H7 (cell line): ENCODE results near the gene NFIC. TPM values are rescaled to one million over a fixed set of nuclear protein-coding genes. Genes with fewer than 3 reads are reported as not detected.

Experiments
- DNase-seq: peaks from one replicate; pipeline ENCODE4 v3.0.0; 2012
- H3K27me3 ChIP-seq: 2 replicates; pipeline ENCODE4 v1.6.0; 2011; ENCODE audit warnings: mild to moderate bottlenecking, low read length; ENCODE audit not compliant: control insufficient read depth, insufficient read depth
- H3K36me3 ChIP-seq: replicated peaks from 2 replicates; pipeline ENCODE4 v1.5.1; 2011; ENCODE audit warnings: low read length; ENCODE audit not compliant: control insufficient read depth, insufficient read depth
- H3K4me3 ChIP-seq: 2 replicates; pipeline ENCODE4 v1.5.1; 2011; ENCODE audit warnings: low read depth, mild to moderate bottlenecking, control low read depth, low read length, moderate library complexity; ENCODE audit not compliant: insufficient read depth
- total RNA-seq: library from RNA; depleted of rRNA; stranded (reverse); fragments of >200 nt; shearing (Covaris generic); gene quantifications from 2 replicates; pipeline ENCODE4 v1.2.3, GENCODE V29; 2014

Gene NFIC
- total RNA-seq, 1 experiment from 2014 or later, result 1.7 TPM

DNA sequence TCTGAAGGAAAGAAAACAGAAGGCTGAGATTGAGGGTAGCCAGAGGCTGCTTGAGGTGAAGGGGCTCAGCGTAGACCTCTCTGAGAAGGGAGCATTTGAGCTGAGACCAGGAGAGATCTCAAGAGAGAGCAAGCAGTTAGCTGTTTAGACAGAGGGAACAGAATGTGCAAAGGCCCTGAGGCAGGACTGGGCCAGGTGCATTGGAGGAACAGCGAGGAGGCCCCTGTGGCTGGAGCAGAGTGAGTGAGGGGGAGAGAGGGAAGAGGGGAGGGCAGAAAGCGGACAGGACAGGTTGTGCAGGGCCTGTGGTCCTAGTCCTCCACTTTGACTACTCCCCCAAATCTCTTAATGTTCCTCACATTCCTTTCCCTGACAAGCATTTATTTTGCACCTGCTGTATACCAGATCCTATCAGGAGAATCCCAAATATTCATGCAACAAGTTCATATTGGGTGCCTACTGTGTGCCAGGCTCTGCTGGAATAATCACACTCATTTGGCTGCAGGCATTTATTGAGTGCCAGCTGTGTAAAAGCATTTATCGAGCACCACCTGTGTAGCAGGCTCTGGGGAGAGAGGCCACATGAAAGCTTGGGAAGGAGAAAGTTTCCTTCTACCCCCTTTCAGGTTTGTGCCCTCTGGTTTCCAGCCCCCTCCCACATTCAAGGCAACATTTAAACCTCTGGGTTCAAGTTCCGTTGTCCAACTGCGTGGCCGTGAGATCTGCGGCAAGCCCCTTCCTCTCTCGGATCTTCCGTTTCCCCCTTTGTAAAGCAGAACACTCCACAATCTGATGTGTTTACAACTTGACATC is 36.5 kb downstream of the NFIC start:
- H3K27me3 ChIP-seq, result no peaks in the 10 kb centered on the region; the same call in 1 of the 2 replicates
- H3K36me3 ChIP-seq, result no peaks in the 10 kb centered on the region
- no peak for DNase-seq
- H3K4me3 ChIP-seq, result no peak overlapping the region

DNA sequence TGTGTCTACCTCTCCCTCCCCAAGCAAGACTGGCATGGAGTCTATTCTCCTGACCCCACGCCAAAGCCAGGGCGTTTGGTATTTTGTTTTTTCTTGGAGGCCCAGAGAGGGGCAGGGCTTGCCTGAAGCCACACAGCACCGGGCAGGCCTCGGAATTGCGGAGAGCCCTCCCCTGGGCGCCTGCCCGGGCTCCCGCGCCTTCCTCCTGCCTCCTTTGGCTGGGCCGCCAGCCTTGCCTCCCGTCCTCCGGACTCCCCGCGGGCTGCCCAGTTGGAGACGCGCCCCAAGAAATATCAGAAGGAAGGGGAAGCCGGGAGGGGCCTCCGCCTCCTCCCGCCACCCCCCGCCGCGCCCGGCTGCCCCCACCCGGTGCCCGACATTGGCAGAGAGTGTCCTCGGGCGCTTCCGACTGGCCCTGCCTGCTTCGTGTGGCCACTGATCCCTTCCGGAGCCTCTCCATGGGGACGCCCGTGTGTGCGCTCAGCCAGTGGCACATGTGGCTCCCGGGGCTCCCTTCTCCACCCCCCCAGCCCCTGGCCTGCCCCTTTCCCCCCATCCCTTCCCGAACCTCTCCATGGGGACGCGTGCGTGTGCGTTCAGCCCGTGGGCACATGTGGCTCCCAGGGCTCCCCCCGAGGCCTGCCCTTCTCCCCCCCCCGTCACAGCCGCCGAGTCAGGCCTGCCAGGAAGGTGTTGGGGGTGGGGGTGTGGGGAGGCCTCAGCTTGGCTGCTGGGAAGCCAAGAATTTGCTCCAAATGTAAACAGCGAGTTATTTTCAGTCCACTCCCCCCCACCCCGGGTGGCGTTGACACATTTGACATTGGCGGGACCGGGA is 37.3 kb downstream of the NFIC start:
- Histone ChIP-seq H3K27me3 (no peaks in the 10 kb centered on the region; the same call in 1 of the 2 replicates), H3K36me3 (no peaks in the 10 kb centered on the region), H3K4me3 (no peak overlapping the region)
- DNase-seq, result peak; percentile 70

DNA sequence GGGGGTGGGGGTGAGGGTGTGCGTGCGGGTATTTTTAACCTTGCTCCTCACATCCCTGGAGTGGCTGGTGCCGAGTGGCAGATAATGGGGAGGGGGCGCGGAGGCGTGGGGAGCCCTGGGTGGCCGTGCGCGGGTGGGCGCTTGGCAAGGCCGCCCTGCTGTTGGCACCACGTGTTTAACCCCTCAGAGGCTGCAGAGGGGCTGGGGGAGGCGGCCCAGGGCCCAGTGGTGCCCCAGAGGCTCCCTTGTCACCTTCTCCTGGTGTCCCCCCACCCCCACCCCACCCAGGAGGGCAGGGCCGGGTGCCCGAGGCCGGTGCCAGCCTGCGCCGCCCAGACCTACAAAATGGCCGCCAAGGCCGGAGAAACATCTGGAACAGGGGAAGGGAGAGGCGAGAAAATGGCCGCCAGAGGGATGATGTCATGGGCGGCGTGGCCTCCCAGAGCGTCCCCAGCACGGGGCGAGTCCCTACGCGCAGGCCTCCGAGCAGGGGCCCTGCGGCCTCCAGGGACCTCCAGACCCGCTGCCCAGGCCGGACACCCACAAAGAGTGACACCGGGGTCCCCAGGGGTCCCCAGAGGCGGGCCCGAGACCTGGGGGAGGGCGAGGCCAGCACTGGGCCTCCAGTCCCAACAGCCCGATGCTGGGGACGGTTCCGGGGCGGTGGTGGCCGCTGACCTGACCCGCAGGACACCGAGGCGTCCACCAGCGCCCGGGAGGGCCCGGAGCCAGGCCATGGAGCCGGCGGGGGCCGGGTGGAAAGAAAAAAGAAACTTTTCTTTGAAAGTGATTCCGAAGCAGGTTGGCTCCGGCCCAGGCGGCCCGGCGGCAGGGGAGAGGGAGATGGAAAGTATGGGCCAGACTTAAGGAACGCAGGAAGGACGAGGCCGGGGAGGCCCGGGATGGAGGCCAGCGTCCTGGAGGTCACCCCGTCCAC is 38.2 kb downstream of the NFIC start:
- Histone ChIP-seq H3K36me3 (no peaks in the 10 kb centered on the region), H3K4me3 (no peak overlapping the region), H3K27me3 (no peaks in the 10 kb centered on the region)
- DNase-seq, result peak; percentile 77

DNA sequence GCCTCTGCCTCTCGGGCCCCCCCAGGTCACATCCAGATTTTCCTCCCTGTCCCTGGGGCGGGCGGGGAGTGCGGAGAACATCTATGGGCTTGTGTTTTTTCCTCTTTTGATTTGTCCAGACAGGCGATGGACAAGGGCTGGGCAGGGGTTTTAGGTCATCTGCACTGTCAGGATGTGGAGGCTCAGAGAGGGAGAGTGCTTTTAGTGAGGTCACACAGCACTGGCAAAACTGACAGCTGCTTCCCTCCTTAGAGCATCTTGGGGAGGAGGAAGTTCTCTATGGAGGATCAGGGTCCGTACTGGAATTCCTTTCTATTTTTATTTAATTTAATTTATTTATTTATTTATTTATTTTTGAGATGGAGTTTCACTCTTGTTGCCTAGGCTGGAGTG is 38.9 kb downstream of the NFIC start:
- no peak for DNase-seq
- H3K36me3 ChIP-seq, result no peaks in the 10 kb centered on the region
- H3K4me3 ChIP-seq, result no peak overlapping the region
- H3K27me3 ChIP-seq, result no peaks in the 10 kb centered on the region

DNA sequence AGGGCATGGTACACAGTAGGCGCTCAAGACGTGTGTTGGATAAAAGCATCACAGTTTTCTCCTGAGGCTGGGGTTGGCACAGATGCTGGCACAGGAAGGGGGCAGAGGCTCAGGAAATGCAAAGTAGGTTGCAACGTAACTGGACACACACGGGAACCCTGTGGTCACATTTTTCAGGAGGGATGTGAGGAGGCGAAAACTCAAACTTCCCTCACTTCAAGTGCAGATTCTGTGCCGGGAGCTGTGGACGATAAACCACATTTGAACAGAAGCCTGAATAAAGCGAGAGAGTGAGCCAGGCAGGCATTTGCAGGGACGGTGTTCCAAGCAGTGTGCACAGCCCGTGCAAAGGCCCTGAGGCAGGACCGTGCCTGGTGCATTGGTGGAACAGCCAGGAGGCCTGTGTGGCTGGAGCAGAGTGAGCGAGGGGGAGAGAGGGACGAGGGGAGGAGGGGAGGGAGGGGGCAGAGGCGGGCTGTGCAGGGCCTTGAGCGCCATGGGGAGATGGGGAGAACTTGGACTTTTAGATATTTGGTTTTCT is 40.3 kb downstream of the NFIC start:
- Histone ChIP-seq H3K27me3 (no peaks in the 10 kb centered on the region), H3K36me3 (no peaks in the 10 kb centered on the region), H3K4me3 (no peak overlapping the region)
- peak; percentile 29 for DNase-seq

DNA sequence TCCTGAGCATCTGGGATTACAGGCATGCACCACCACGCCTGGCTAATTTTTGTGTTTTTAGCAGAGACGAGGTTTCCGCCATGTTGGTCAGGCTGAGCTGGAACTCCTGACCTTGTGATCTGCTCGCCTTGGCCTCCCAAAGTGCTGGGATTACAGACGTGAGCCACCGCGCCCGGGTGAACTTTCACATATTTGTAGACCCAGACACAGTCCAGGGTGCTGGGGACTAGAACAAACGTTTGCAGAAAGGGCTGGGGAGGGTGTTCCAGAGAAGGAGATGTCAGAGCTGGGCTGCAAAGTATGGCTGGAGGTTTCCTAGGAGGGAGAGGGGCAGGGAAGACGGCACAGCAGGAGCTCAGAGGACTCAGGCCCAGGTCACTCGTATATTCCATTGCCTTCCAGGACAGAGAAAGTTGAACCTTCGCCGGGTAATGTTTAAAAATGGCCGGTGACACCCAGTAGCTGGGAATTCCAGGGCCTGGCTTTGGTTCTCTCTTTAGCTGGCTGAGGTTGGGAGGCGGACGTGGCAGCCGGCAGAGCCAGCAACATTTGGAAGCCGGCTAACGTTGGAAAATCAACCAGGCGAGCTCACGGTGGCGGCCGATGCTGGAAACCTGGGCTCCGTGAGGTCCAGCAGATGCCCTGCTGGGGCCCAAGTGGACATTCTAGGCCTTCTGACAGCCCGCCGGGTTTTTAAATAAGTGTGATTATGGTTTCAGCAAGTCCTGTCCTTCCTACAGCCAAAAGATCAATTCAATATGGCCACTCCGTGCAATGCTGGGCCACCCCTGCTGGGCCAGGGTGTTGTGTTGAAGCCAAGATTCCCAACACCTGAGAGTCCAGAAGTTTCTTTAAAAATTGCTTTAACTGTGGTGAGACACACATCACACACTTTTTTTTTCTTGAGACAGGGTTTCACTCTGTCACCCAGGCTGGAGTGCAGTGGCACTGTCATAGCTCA is 41.5 kb downstream of the NFIC start:
- H3K36me3 ChIP-seq, result no peaks in the 10 kb centered on the region
- H3K4me3 ChIP-seq, result no peak overlapping the region
- DNase-seq, result peak; percentile 64
- H3K27me3 ChIP-seq, result no peaks in the 10 kb centered on the region

DNA sequence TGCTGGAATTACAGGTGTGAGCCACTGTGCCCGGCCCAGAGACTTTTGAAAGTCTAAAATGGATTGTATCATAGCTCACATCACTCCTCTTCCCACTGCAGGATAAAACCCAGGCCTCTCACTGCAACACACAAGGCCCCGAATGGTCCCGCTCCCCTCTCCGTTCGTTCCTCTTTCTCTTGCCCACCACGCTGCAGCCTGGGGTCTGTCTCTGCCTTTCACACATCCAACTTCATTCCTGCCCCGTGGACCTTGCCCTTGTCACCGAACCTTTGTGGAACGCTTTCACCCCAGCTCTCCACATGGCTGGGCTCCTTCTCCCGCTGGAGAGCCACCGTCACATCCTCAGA is 42.6 kb downstream of the NFIC start:
- Histone ChIP-seq H3K4me3 (no peak overlapping the region), H3K36me3 (no peaks in the 10 kb centered on the region), H3K27me3 (no peaks in the 10 kb centered on the region)
- DNase-seq, result no peak

DNA sequence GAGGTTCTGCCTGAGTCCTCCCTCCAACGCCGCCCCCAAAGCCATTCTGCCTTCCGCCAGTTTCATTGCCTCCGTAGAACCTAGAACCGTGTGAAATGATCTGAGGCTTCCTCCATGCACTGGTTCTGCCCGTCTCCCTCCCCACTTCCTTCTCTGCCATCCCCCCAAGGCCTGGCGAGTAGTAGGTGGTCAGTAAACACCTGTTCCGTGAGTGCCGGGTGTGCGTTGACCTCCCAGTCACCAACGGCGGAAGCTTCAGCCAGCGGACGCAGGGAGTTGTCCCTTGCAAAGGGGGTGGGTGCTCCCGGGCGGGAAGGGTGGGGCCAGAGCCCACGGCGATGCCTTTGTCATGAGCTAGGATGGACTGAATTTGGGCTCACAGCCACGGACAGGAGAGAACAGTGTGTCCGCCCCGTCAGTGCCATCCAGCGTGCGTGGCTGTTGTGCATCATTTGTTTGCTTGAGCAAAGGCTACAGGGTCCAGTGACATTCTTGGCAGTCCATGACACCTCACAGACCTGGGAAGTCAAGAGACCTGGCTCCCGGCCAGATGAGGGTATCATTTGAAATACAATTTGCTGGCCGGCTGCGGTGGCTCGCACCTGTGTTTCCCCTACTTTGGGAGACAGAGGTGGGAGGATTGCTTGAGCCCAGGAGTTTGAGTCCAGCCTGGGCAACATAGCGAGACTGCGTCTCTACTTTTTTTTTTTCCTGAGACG is 43.1 kb downstream of the NFIC start:
- peak; percentile 58 for DNase-seq
- Histone ChIP-seq H3K27me3 (no peaks in the 10 kb centered on the region), H3K4me3 (no peak overlapping the region), H3K36me3 (no peaks in the 10 kb centered on the region)

DNA sequence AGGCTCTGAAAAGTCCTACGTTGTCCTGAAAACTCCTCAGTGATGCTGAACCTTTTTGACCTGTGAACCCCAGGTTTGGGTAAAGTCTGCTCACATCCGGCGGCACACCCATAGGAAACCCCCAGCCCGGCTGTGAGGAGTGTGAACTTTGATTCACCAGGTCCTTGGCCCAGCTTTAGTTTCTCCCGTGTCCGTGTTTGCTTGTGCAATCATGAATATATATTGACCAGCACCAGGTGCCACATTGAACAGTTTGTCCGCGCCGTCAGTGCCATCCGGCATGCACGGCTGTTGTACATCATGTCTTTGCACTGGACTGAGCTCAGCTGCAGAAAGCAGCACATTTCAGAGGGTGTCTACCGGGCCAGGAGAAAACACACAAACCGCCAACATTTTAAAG is 45.3 kb downstream of the NFIC start:
- Histone ChIP-seq H3K4me3 (no peak overlapping the region), H3K27me3 (no peaks in the 10 kb centered on the region), H3K36me3 (no peaks in the 10 kb centered on the region)
- DNase-seq, result peak; percentile 26

DNA sequence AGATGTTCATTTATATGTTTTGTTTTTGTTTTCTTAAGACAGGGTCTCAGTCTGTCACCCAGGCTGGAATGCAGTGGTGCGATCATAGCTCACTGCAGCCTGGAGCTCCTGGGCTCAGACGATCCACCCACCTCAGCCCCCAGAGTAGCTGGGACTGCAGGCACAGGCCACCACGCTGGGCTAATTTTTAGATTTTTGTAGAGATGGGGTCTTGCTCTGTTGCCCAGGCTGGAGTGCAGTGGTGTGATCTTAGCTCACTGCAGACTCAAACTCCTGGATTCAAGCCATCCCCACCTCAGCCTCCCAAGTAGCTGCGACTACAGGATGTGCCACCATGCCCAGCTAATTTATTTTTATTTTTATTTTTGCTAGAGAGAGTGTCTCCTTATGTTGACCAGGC is 45.7 kb downstream of the NFIC start:
- H3K4me3 ChIP-seq, result no peak overlapping the region
- DNase-seq, result no peak
- H3K27me3 ChIP-seq, result no peaks in the 10 kb centered on the region
- no peaks in the 10 kb centered on the region for H3K36me3 ChIP-seq

DNA sequence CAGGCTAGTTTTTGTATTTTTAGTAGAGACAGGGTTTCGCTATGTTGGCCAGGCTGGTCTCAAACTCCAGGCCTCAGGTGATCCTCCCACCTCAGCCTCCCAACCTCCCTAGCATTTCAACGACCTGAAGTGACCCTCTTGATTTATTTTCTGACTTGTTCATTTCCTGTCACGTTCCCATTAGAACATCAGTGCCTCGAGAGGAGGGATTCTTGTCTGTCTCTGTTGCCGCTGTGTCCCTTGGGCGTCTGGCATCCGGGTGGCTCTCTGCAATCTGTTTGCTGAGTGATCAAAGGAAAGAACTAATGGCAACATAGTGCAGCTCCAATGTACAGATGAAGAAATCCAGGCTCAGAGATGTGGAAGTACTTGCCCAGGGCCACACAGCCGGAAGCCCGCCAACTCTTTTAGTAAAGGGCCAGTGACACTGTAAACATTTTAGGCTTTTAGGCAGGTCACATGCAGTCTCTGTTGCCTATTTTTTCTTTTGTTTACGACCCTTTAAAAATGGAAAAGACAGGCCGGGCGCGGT is 47.5 kb downstream of the NFIC start:
- Histone ChIP-seq H3K27me3 (no peaks in the 10 kb centered on the region), H3K36me3 (no peaks in the 10 kb centered on the region), H3K4me3 (no peak overlapping the region)
- DNase-seq, result peak; percentile 18

DNA sequence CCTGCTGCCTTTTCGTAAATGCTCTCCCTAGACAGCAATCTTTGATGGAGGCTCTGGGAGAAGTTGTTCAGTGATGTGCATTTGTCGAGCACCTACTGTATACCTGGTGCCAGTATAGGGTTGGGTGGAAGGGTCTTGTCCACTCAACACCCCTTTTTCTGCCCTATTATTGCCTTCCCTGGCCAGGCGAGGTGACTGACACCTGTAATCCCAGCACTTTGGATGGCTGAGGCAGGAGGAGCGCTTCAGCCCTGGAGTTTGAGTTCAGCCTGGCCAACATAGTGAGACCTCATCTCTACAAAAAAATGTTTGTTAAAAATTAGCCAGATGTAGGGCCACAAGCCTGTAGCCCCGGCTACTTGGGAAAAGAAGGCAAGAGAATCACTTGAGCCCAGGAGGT is 49.3 kb downstream of the NFIC start:
- H3K36me3 ChIP-seq, result no peaks in the 10 kb centered on the region
- H3K27me3 ChIP-seq, result no peaks in the 10 kb centered on the region
- no peak for DNase-seq
- H3K4me3 ChIP-seq, result no peak overlapping the region
